Measurements from ENCODE around the gene DNM3. TPM values are rescaled to one million over a fixed set of nuclear protein-coding genes. Genes with fewer than 3 reads are reported as not detected.

Gene DNM3
- total and polyA plus RNA-seq, 2 experiments from 2014 or later: 0.11 to 1.4 TPM

- H3K79me2 ChIP-seq (ENCODE audit: insufficient read depth): no peaks in the 10 kb centered on the region
- TF ChIP-seq EZH2phosphoT487 (IDR thresholded peaks at IDR 0.05; ENCODE audit: insufficient read depth, low read depth) (no peak), EZH2 (IDR thresholded peaks at IDR 0.05; ENCODE audit: insufficient read depth, poor library complexity, severe bottlenecking) (no peak)
- peaks cover 37% of the 10 kb centered on the region for H3K4me1 ChIP-seq (ENCODE audit: insufficient read depth)
- no peaks in the 10 kb centered on the region for H3F3A ChIP-seq (ENCODE audit: insufficient read depth)
- no peaks in the 10 kb centered on the region for H3K9me2 ChIP-seq (ENCODE audit: insufficient read depth)
- H3K4me3 ChIP-seq: no peak overlapping the region
- no peaks in the 10 kb centered on the region for H3K9me3 ChIP-seq (ENCODE audit: low read depth)
- no peak overlapping the region for H2AFZ ChIP-seq
- no peaks in the 10 kb centered on the region for H3K27me3 ChIP-seq (replicated peaks; ENCODE audit: insufficient read depth)
- H4K20me1 ChIP-seq (ENCODE audit: insufficient read depth): no peaks in the 10 kb centered on the region
- H3K9ac ChIP-seq: no peak overlapping the region
- in situ Hi-C loops (cut with MboI): no loop called here
- no peak overlapping the region for H3K27ac ChIP-seq
- H3K36me3 ChIP-seq (ENCODE audit: low read depth): no peaks in the 10 kb centered on the region
- 91 to 92% methylated on average over 8 of the region's 8 CpGs for WGBS, 2 experiments (ENCODE audit: low coverage in 1 of 2, low lambda C conversion rate in 2 of 2, missing lambda C conversion rate in 2 of 2)
- H3K4me2 ChIP-seq (ENCODE audit: unreplicated experiment): no peak overlapping the region
- no peak for DNase-seq
Observed at GRCh38 chr1:172388490-172388889, 547.2 kb downstream of the DNM3 start.

GRCh38 chr1:172390301-172390682 lies 549.0 kb downstream of the DNM3 start:
- H3K79me2 ChIP-seq (ENCODE audit: insufficient read depth): no peaks in the 10 kb centered on the region
- H3K27me3 ChIP-seq (replicated peaks; ENCODE audit: insufficient read depth): no peaks in the 10 kb centered on the region
- H3K4me1 ChIP-seq (ENCODE audit: insufficient read depth): peaks cover 40% of the 10 kb centered on the region
- TF ChIP-seq EZH2 (IDR thresholded peaks at IDR 0.05; ENCODE audit: insufficient read depth, poor library complexity, severe bottlenecking) (no peak), EZH2phosphoT487 (IDR thresholded peaks at IDR 0.05; ENCODE audit: insufficient read depth, low read depth) (no peak)
- H3K9me3 ChIP-seq (ENCODE audit: low read depth): no peaks in the 10 kb centered on the region
- H3K36me3 ChIP-seq (ENCODE audit: low read depth): no peaks in the 10 kb centered on the region
- DNase-seq: no peak
- peak overlapping the region; percentile 48; the same call in 1 of the 2 replicates for H3K4me3 ChIP-seq
- H4K20me1 ChIP-seq (ENCODE audit: insufficient read depth): no peaks in the 10 kb centered on the region
- no peaks in the 10 kb centered on the region for H3F3A ChIP-seq (ENCODE audit: insufficient read depth)
- no peaks in the 10 kb centered on the region for H3K9me2 ChIP-seq (ENCODE audit: insufficient read depth)
- in situ Hi-C loops (cut with MboI): loop anchor here (5.0 kb wide), 1 partner anchor 253 kb away; no protein-coding TSS in a partner anchor
- H3K9ac ChIP-seq: peak overlapping the region; percentile 40; the same call in 1 of the 2 replicates
- H3K4me2 ChIP-seq (ENCODE audit: unreplicated experiment): peak overlapping the region; percentile 64
- H2AFZ ChIP-seq: peak overlapping the region; percentile 70
- WGBS, 2 experiments (ENCODE audit: low coverage in 1 of 2, low lambda C conversion rate in 2 of 2, missing lambda C conversion rate in 2 of 2): 31 to 34% methylated on average over 3 of the region's 3 CpGs
- peak overlapping the region; percentile 16 for H3K27ac ChIP-seq

GRCh38 chr1:172390683-172391551 lies 549.6 kb downstream of the DNM3 start:
- H3K9me2 ChIP-seq (ENCODE audit: insufficient read depth): no peaks in the 10 kb centered on the region
- no peaks in the 10 kb centered on the region for H3K9me3 ChIP-seq (ENCODE audit: low read depth)
- H3K27me3 ChIP-seq (replicated peaks; ENCODE audit: insufficient read depth): no peaks in the 10 kb centered on the region
- H3K9ac ChIP-seq: peak overlapping the region; percentile 40
- H3K36me3 ChIP-seq (ENCODE audit: low read depth): no peaks in the 10 kb centered on the region
- H4K20me1 ChIP-seq (ENCODE audit: insufficient read depth): no peaks in the 10 kb centered on the region
- H2AFZ ChIP-seq: peak overlapping the region; percentile 70
- H3K27ac ChIP-seq: peak overlapping the region; percentile 16
- no peaks in the 10 kb centered on the region for H3K79me2 ChIP-seq (ENCODE audit: insufficient read depth)
- H3F3A ChIP-seq (ENCODE audit: insufficient read depth): no peaks in the 10 kb centered on the region
- in situ Hi-C loops (cut with MboI): loop anchor here (5.0 kb wide), 1 partner anchor 254 kb away; no protein-coding TSS in a partner anchor
- peak overlapping the region; percentile 64 for H3K4me2 ChIP-seq (ENCODE audit: unreplicated experiment)
- TF ChIP-seq EZH2phosphoT487 (IDR thresholded peaks at IDR 0.05; ENCODE audit: insufficient read depth, low read depth) (no peak), EZH2 (IDR thresholded peaks at IDR 0.05; ENCODE audit: insufficient read depth, poor library complexity, severe bottlenecking) (no peak)
- DNase-seq: peak; percentile 81
- peaks cover 40% of the 10 kb centered on the region for H3K4me1 ChIP-seq (ENCODE audit: insufficient read depth)
- peak overlapping the region; percentile 48 for H3K4me3 ChIP-seq
- WGBS, 2 experiments (ENCODE audit: low coverage in 1 of 2, low lambda C conversion rate in 2 of 2, missing lambda C conversion rate in 2 of 2): 8 to 11% methylated on average over 9 of the region's 9 CpGs

- Histone ChIP-seq H3K79me2 (ENCODE audit: insufficient read depth) (no peaks in the 10 kb centered on the region), H3K9me3 (ENCODE audit: low read depth) (no peaks in the 10 kb centered on the region), H3K9me2 (ENCODE audit: insufficient read depth) (no peaks in the 10 kb centered on the region), H3K9ac (no peak overlapping the region), H3K27me3 (replicated peaks; ENCODE audit: insufficient read depth) (no peaks in the 10 kb centered on the region), H3K4me3 (no peak overlapping the region), H2AFZ (peak overlapping the region; percentile 70; the same call in 1 of the 2 replicates), H3K36me3 (ENCODE audit: low read depth) (no peaks in the 10 kb centered on the region), H3K4me1 (ENCODE audit: insufficient read depth) (peaks cover 45% of the 10 kb centered on the region), H3F3A (ENCODE audit: insufficient read depth) (no peaks in the 10 kb centered on the region), H3K4me2 (ENCODE audit: unreplicated experiment) (peak overlapping the region; percentile 64), H4K20me1 (ENCODE audit: insufficient read depth) (no peaks in the 10 kb centered on the region), H3K27ac (no peak overlapping the region)
- DNase-seq: no peak
- in situ Hi-C loops (cut with MboI): loop anchor here (5.0 kb wide), 1 partner anchor 255 kb away; no protein-coding TSS in a partner anchor
- no peak for TF ChIP-seq EZH2phosphoT487 (IDR thresholded peaks at IDR 0.05; ENCODE audit: insufficient read depth, low read depth)
- no peak for TF ChIP-seq EZH2 (IDR thresholded peaks at IDR 0.05; ENCODE audit: insufficient read depth, poor library complexity, severe bottlenecking)
- 61 to 74% methylated on average over 1 of the region's 1 CpG for WGBS, 2 experiments (ENCODE audit: low coverage in 1 of 2, low lambda C conversion rate in 2 of 2, missing lambda C conversion rate in 2 of 2)
Observed at GRCh38 chr1:172391976-172392375, 550.7 kb downstream of the DNM3 start.

Data from GM23248 (cell line).